ENCODE measurements around the gene RBM15B. TPM values are rescaled to one million over a fixed set of nuclear protein-coding genes. Genes with fewer than 3 reads are reported as not detected.

The RBM15B gene
- polyA plus RNA-seq, 3 donors, result 38.2 to 40.7 (median 40.2) TPM

GRCh38 chr3:51391566-51392354 lies 675 bp downstream of the RBM15B start:
- no peak for DNase-seq (ENCODE audit: low read depth in 3 of 3, low spot score in 2 of 3)

DNA sequence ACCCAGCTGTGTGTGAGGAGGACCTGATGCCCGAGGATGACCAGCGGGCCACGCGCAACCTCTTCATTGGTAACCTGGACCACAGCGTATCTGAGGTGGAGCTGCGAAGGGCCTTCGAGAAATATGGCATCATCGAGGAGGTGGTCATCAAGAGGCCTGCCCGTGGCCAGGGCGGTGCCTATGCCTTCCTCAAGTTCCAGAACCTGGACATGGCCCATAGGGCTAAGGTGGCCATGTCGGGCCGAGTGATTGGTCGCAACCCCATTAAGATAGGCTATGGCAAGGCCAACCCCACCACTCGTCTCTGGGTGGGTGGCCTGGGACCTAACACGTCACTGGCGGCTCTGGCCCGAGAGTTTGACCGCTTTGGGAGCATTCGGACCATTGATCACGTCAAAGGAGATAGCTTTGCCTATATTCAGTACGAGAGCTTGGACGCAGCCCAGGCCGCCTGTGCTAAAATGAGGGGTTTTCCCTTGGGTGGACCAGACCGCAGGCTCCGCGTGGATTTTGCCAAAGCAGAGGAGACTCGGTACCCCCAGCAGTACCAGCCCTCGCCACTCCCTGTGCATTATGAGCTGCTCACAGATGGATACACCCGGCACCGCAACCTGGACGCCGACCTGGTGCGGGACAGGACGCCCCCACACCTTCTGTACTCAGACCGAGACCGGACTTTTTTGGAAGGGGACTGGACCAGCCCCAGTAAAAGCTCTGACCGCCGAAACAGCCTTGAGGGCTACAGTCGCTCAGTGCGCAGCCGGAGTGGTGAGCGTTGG lies 1.5 kb downstream of the RBM15B start:
- DNase-seq (ENCODE audit: low read depth in 3 of 3, low spot score in 2 of 3), result no peak

GRCh38 chr3:51393134-51393495 lies 2.0 kb downstream of the RBM15B start:
- DNase-seq (ENCODE audit: low read depth in 3 of 3, low spot score in 2 of 3), result no peak

- no peak for DNase-seq (ENCODE audit: low read depth in 3 of 3, low spot score in 2 of 3)
Measured at GRCh38 chr3:51393564-51393963, 2.5 kb downstream of the RBM15B start.

DNA sequence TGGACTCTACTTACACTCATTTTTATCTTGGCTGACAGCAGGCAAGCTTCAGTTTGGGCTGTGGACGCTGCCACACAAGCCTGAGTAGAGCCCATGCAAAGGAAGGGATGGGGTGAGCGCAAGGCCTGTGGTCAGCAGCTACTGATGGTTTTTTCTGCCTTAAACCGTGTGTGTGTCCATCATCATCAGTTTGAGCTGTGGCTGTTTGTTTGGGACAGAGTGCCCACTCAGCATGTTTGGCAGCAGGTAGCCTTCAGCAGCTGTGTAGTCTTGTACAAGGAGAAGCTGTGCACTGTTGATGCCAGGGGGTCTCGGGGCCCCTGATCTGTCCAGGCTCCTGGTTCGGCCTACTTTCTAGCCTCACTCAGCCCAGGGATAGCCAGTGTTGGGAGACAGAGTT lies 3.5 kb downstream of the RBM15B start:
- no peak for DNase-seq (ENCODE audit: low read depth in 3 of 3, low spot score in 2 of 3)

GRCh38 chr3:51395493-51396213 lies 4.6 kb downstream of the RBM15B start:
- no peak for DNase-seq (ENCODE audit: low read depth in 3 of 3, low spot score in 2 of 3)

- DNase-seq (ENCODE audit: low read depth in 3 of 3, low spot score in 2 of 3), result no peak
Measured at GRCh38 chr3:51396401-51396800, 5.3 kb downstream of the RBM15B start.

GRCh38 chr3:51397392-51397791 lies 6.3 kb downstream of the RBM15B start:
- DNase-seq (ENCODE audit: low read depth in 3 of 3, low spot score in 2 of 3), result no peak

- DNase-seq (ENCODE audit: low read depth in 3 of 3, low spot score in 2 of 3), result no peak
Measured at GRCh38 chr3:51398595-51399310, 7.7 kb downstream of the RBM15B start.

- DNase-seq (ENCODE audit: low read depth in 3 of 3, low spot score in 2 of 3), result no peak
Measured at GRCh38 chr3:51400166-51400565, 9.1 kb downstream of the RBM15B start.

DNA sequence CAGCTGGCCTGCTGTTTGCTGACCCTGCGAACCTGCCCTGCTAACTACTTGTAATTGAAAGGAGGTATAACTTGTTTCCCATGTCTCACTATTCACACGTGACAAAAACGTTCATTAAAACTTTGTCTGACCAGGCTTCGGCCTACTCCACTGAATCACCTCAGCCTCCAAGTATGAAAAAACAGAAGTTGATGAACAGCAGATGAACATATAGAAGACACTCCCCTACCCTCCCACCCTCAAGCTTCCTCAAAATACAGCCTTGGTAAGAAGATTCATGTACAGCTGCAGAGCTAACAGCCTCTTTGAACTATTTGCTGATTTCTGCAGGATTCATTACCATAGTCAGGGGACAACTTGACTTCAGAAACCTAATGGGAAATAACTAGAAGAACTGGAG lies 10.7 kb downstream of the RBM15B start:
- no peak for DNase-seq (ENCODE audit: low read depth in 3 of 3, low spot score in 2 of 3)

DNA sequence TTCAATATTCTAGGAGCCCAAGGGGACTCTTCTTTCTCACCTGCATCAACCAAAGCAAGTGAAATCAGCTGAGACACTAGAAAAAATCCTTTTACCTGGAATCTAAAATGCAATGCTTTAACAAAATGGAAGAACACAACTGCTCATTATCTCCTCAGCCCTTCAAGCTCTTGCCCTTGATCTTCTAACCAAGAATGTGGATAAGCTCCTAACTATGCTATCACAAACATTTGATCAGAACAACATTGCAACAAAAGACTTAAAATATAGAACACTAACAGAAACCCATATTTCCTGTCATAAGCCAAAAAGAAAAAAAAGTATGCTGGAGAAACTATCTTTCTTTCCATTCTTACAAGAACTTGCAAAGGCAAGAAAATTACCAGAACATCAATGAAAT lies 12.6 kb downstream of the RBM15B start:
- DNase-seq (ENCODE audit: low read depth in 3 of 3, low spot score in 2 of 3), result no peak

GRCh38 chr3:51408021-51408420 lies 16.9 kb downstream of the RBM15B start:
- DNase-seq (ENCODE audit: low read depth in 3 of 3, low spot score in 2 of 3), result no peak

DNA sequence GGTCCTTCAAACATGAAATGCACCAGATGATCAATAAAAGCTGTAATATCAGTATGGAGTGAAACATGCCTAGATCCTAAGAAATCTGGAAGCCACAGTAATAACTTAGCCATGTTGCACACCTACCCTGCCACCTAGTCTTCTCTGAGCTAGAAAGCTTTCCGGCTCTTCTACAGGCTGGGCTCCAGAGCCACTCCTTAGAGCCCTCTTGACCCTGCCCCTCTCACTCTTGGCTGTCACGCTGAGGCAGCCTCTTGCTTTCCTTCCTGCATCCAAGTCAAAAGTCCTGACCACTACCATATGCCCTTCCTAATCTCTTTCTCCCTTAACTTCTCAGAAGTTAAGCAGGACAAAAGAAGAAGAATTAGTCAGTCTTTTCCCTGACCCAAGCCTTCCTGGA lies 17.7 kb downstream of the RBM15B start:
- no peak for DNase-seq (ENCODE audit: low read depth in 3 of 3, low spot score in 2 of 3)

DNA sequence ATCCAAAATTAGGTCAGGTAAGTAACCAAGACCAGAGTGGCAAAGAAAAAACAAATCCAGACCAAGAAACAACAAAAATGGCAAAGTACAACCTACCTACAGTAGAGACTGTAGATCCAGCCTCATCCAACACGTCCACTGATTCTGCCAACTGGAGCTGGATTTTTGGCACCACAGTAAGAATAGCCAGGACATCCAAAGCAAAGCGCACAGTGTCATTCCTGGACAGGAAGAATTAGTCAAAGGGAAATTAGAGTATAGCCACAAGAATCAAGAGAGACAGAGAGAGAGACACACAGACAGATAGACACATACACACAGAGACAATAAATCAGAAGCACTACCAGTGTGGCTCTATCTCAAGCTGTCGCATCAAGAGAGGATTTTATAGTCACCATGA lies 31.1 kb downstream of the RBM15B start:
- DNase-seq (ENCODE audit: low read depth in 3 of 3, low spot score in 2 of 3), result no peak

- no peak for DNase-seq (ENCODE audit: low read depth in 3 of 3, low spot score in 2 of 3)
Measured at GRCh38 chr3:51426921-51427320, 35.8 kb downstream of the RBM15B start.

DNA sequence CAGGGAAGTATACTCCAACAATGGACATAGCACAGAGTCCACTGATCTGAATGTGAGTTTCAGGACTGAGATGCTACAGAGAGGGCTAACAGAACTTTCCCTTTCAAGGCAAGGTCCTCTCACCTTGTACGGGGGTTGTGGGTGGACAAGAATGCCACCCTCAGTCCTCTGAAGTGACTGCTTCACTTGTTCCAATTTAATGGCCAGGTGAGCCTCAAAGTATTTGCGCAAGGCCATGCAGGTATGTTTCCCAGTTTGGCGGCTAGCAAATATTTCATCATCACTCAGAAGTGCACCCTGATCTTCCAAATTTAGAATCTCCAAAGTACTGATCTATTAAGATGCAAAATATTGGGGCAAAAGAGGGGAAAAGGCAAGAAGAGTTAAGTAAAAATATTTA lies 38.1 kb downstream of the RBM15B start:
- DNase-seq (ENCODE audit: low read depth in 3 of 3, low spot score in 2 of 3), result no peak

GRCh38 chr3:51434110-51434509 lies 43.0 kb downstream of the RBM15B start:
- no peak for DNase-seq (ENCODE audit: low read depth in 3 of 3, low spot score in 2 of 3)

- peak in 1 of 3 donors; percentile 6 for DNase-seq (ENCODE audit: low read depth in 3 of 3, low spot score in 2 of 3)
Measured at GRCh38 chr3:51434746-51435327, 43.8 kb downstream of the RBM15B start.

DNA sequence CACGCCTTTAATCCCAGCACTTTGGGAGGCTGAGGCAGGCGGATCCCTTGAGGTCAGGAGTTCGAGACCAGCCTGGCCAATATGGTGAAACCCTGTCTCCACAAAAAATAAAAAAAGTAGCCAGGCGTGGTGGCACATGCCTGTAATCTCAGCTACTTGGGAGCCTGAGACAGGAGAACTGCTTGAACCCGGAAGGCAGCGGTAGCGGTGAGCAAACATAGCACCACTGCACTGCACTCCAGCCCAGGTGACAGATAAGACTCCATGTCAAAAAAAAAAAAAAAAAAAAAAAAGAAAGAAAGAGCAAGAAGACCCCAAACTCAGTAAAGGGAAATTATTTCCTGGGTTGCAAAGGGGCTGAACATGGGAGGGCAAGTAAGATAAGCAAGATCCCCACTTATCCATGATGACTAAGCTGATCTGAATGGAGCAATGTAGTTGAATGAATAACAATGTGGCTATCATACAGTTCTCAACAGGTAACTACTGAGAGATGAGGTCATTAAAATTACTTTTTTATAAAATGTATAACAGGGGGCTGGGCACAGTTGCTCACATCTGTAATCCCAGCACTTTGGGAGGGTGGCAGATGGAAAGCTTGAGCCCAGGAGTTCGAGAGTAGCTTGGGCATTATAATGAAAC lies 46.0 kb downstream of the RBM15B start:
- no peak for DNase-seq (ENCODE audit: low read depth in 3 of 3, low spot score in 2 of 3)

Data from right renal cortex interstitium (tissue), 3 donors.